Astrocyte (in vitro differentiated cells and primary cell): ENCODE data around the gene NKD1. TPM values are rescaled to one million over a fixed set of nuclear protein-coding genes. Genes with fewer than 3 reads are reported as not detected.

Source experiments
- DNase-seq: peaks from one replicate; pipeline ENCODE4 v3.0.0-alpha.2; 2010; ENCODE audit warnings: low read depth
- FAIRE-seq: peaks from 2 replicates; lab custom pipeline; 2011; peaks lifted over from hg19 to GRCh38; lab: Jason Lieb, UNC
- H2AFZ ChIP-seq: 2 replicates; pipeline ENCODE4 v1.6.0; 2012; ENCODE audit warnings: low read depth, low read length, inconsistent platforms
- H3K27ac ChIP-seq: 2 replicates; pipeline ENCODE4 v1.5.1; 2011; ENCODE audit warnings: low read depth, low read length, inconsistent platforms
- H3K27me3 ChIP-seq: 2 replicates; pipeline ENCODE4 v1.6.0; 2011; ENCODE audit warnings: low read length, inconsistent platforms; ENCODE audit not compliant: insufficient read depth
- H3K36me3 ChIP-seq: 2 replicates; pipeline ENCODE4 v1.5.1; 2011; ENCODE audit warnings: low read length, inconsistent platforms; ENCODE audit not compliant: insufficient read depth
- H3K4me1 ChIP-seq: 2 replicates; pipeline ENCODE4 v1.5.1; 2011; ENCODE audit warnings: low read length, inconsistent platforms; ENCODE audit not compliant: insufficient read depth
- H3K4me2 ChIP-seq: 2 replicates; pipeline ENCODE4 v1.6.0; 2012; ENCODE audit warnings: low read length, inconsistent platforms
- H3K4me3 ChIP-seq: 2 replicates; pipeline ENCODE4 v1.5.1; 2011; ENCODE audit warnings: low read depth, mild to moderate bottlenecking, low read length, inconsistent platforms; ENCODE audit not compliant: insufficient read depth
- H3K79me2 ChIP-seq: 2 replicates; pipeline ENCODE4 v1.6.0; 2012; ENCODE audit warnings: mild to moderate bottlenecking, low read length, inconsistent platforms; ENCODE audit not compliant: insufficient read depth
- H3K9ac ChIP-seq: 2 replicates; pipeline ENCODE4 v1.6.0; 2012; ENCODE audit warnings: mild to moderate bottlenecking, low read length, inconsistent platforms
- H3K9me3 ChIP-seq: 2 replicates; pipeline ENCODE4 v1.5.1; 2012; ENCODE audit warnings: low read depth, mild to moderate bottlenecking, low read length, inconsistent platforms; ENCODE audit not compliant: insufficient read depth
- H4K20me1 ChIP-seq: 2 replicates; pipeline ENCODE4 v1.6.0; 2012; ENCODE audit warnings: low read length, inconsistent platforms; ENCODE audit not compliant: insufficient read depth
- H3K27ac Mint-ChIP-seq: one replicate; pipeline ENCODE4 v1.8.0; 2021; ENCODE audit warnings: mild to moderate bottlenecking, mixed read lengths; ENCODE audit not compliant: unreplicated experiment
- H3K27me3 Mint-ChIP-seq: one replicate; pipeline ENCODE4 v1.8.0; 2021; ENCODE audit warnings: low read depth, mixed read lengths; ENCODE audit not compliant: unreplicated experiment
- H3K36me3 Mint-ChIP-seq: one replicate; pipeline ENCODE4 v1.8.0; 2021; ENCODE audit warnings: low read depth, mixed read lengths; ENCODE audit not compliant: unreplicated experiment
- H3K4me1 Mint-ChIP-seq: one replicate; pipeline ENCODE4 v1.8.0; 2021; ENCODE audit warnings: low read depth, mixed read lengths; ENCODE audit not compliant: unreplicated experiment
- H3K4me3 Mint-ChIP-seq: one replicate; pipeline ENCODE4 v1.8.0; 2021; ENCODE audit warnings: mild to moderate bottlenecking, moderate library complexity, mixed read lengths; ENCODE audit not compliant: unreplicated experiment
- H3K9me3 Mint-ChIP-seq: one replicate; pipeline ENCODE4 v1.8.0; 2021; ENCODE audit warnings: mild to moderate bottlenecking, mixed read lengths; ENCODE audit not compliant: unreplicated experiment
- CTCF ChIP-seq: IDR thresholded peaks from 2 replicates; pipeline ENCODE4 v1.5.1; 2011; ENCODE audit warnings: low read depth, mild to moderate bottlenecking, inconsistent platforms, low read length, moderate library complexity; ENCODE audit not compliant: insufficient read depth
- EZH2 ChIP-seq: IDR thresholded peaks from 2 replicates; pipeline ENCODE4 v1.6.1; 2012; ENCODE audit warnings: mild to moderate bottlenecking, low read length, inconsistent platforms; ENCODE audit not compliant: insufficient read depth
- total RNA-seq: library from RNA; stranded (reverse); gene quantifications from 2 replicates; pipeline ENCODE4 v1.2.1, GENCODE V29; 2021

The NKD1 gene
- total RNA-seq, 1 donor from 2014 or later, result 9.1 TPM

- H3K27me3 ChIP-seq, result no peaks in the 10 kb centered on the region
- no peaks in the 10 kb centered on the region for H4K20me1 ChIP-seq
- H3K27me3 Mint-ChIP-seq, result peaks cover 44% of the 10 kb centered on the region
- no peak overlapping the region for H2AFZ ChIP-seq
- no peaks in the 10 kb centered on the region for H3K9me3 ChIP-seq
- no peak for TF ChIP-seq CTCF
- H3K4me3 Mint-ChIP-seq, result no peak overlapping the region
- peaks cover 6% of the 10 kb centered on the region for H3K9me3 Mint-ChIP-seq
- H3K79me2 ChIP-seq, result no peaks in the 10 kb centered on the region
- no peaks in the 10 kb centered on the region for H3K36me3 Mint-ChIP-seq
- no peaks in the 10 kb centered on the region for H3K4me1 ChIP-seq
- H3K9ac ChIP-seq, result no peak overlapping the region
- no peak overlapping the region for H3K27ac ChIP-seq
- no peaks in the 10 kb centered on the region for H3K4me1 Mint-ChIP-seq
- DNase-seq, result no peak
- H3K4me2 ChIP-seq, result no peak overlapping the region
- H3K4me3 ChIP-seq, result no peak overlapping the region
- H3K27ac Mint-ChIP-seq, result no peak overlapping the region
- no peaks in the 10 kb centered on the region for H3K36me3 ChIP-seq
- FAIRE-seq, result no peak
Measured at GRCh38 chr16:50645563-50646220, 97.5 kb downstream of the NKD1 start.

- TF ChIP-seq EZH2 (no peak), CTCF (no peak)
- no peak overlapping the region for H3K4me3 ChIP-seq
- H3K4me3 Mint-ChIP-seq, result no peak overlapping the region
- DNase-seq (no peak), FAIRE-seq (no peak)
- H3K36me3 ChIP-seq, result no peaks in the 10 kb centered on the region
- H3K36me3 Mint-ChIP-seq, result no peaks in the 10 kb centered on the region
- no peaks in the 10 kb centered on the region for H3K4me1 ChIP-seq
- no peak overlapping the region for H3K27ac Mint-ChIP-seq
- no peak overlapping the region for H3K4me2 ChIP-seq
- H3K27me3 ChIP-seq, result no peaks in the 10 kb centered on the region
- no peak overlapping the region for H3K9ac ChIP-seq
- peaks cover 42% of the 10 kb centered on the region for H3K27me3 Mint-ChIP-seq
- H3K9me3 ChIP-seq, result no peaks in the 10 kb centered on the region
- H2AFZ ChIP-seq, result no peak overlapping the region
- H3K9me3 Mint-ChIP-seq, result peaks cover 6% of the 10 kb centered on the region
- H3K27ac ChIP-seq, result no peak overlapping the region
- H3K79me2 ChIP-seq, result no peaks in the 10 kb centered on the region
- H3K4me1 Mint-ChIP-seq, result no peaks in the 10 kb centered on the region
- H4K20me1 ChIP-seq, result no peaks in the 10 kb centered on the region
Measured at GRCh38 chr16:50646345-50646744, 98.1 kb downstream of the NKD1 start.

GRCh38 chr16:50651835-50652438 is 103.7 kb downstream of the NKD1 start:
- H3K27me3 Mint-ChIP-seq, result peaks cover 36% of the 10 kb centered on the region
- no peaks in the 10 kb centered on the region for H3K9me3 ChIP-seq
- FAIRE-seq, result no peak

More at GRCh38 chr16:50651835-50652438, 103.7 kb downstream of the NKD1 start:
- H3K9me3 Mint-ChIP-seq, result peaks cover 6% of the 10 kb centered on the region
- no peak overlapping the region for H3K4me2 ChIP-seq
- H2AFZ ChIP-seq, result no peak overlapping the region
- no peak for DNase-seq
- H3K27ac Mint-ChIP-seq, result no peak overlapping the region
- no peak overlapping the region for H3K4me3 Mint-ChIP-seq
- no peak overlapping the region for H3K9ac ChIP-seq
- H3K36me3 ChIP-seq, result no peaks in the 10 kb centered on the region
- H3K4me1 ChIP-seq, result no peaks in the 10 kb centered on the region
- H3K36me3 Mint-ChIP-seq, result peaks cover 2% of the 10 kb centered on the region
- no peak for TF ChIP-seq CTCF
- no peak for TF ChIP-seq EZH2
- H3K4me3 ChIP-seq, result no peak overlapping the region
- H3K27me3 ChIP-seq, result no peaks in the 10 kb centered on the region
- H3K4me1 Mint-ChIP-seq, result no peaks in the 10 kb centered on the region
- H3K27ac ChIP-seq, result no peak overlapping the region
- H4K20me1 ChIP-seq, result no peaks in the 10 kb centered on the region
- no peaks in the 10 kb centered on the region for H3K79me2 ChIP-seq
